HG02642 (cell line): ENCODE results near the gene ASB16.
"Not testable (repeated sequence)": the region's sequence is repeated elsewhere in the genome, so short reads cannot be mapped to it uniquely, and the experiment has no call there.

Experiments
- ATAC-seq: cut with Tn5 transposase; IDR thresholded peaks from one replicate; pipeline ENCODE4 v1.9.1; 2021; ENCODE audit warnings: mild to moderate bottlenecking; ENCODE audit not compliant: unreplicated experiment, poor library complexity

Gene ASB16

GRCh38 chr17:44170499-44171201, at the start of gene ASB16:
TSS of gene ASB16 (plus strand) at chr17:44170704. CDS start at chr17:44170790, 86 bp downstream.
- ATAC-seq: no peak

GRCh38 chr17:44120851-44121605, 49.5 kb upstream of the ASB16 start:
- ATAC-seq: no peak

GRCh38 chr17:44121997-44122815, 48.3 kb upstream of the ASB16 start:
- no peak for ATAC-seq

- ATAC-seq: peak; percentile 35
Measured at GRCh38 chr17:44122816-44123355, 47.6 kb upstream of the ASB16 start.

- ATAC-seq: peak; percentile 95
Measured at GRCh38 chr17:44123356-44124117, 47.0 kb upstream of the ASB16 start, which contains the start of gene HDAC5. TSS of gene HDAC5 (minus strand) at chr17:44123641. CDS start at chr17:44117515, 6,126 bp downstream.

- no peak for ATAC-seq
Measured at GRCh38 chr17:44124118-44124438, 46.4 kb upstream of the ASB16 start.

- ATAC-seq: no peak
Measured at GRCh38 chr17:44128383-44128782, 42.1 kb upstream of the ASB16 start.

- no peak for ATAC-seq
Measured at GRCh38 chr17:44130693-44131349, 39.7 kb upstream of the ASB16 start.

- not testable (repeated sequence) for ATAC-seq
Measured at GRCh38 chr17:44131372-44131771, 39.1 kb upstream of the ASB16 start.

- no peak for ATAC-seq
Measured at GRCh38 chr17:44132275-44132821, 38.2 kb upstream of the ASB16 start.

GRCh38 chr17:44133918-44134476, 36.5 kb upstream of the ASB16 start:
- no peak for ATAC-seq

GRCh38 chr17:44134752-44135568, 35.5 kb upstream of the ASB16 start:
- ATAC-seq: no peak

GRCh38 chr17:44137891-44138709, 32.4 kb upstream of the ASB16 start:
- ATAC-seq: no peak

GRCh38 chr17:44143921-44144320, 26.6 kb upstream of the ASB16 start:
- ATAC-seq: not testable (repeated sequence)

GRCh38 chr17:44144966-44145739, 25.4 kb upstream of the ASB16 start:
- no peak for ATAC-seq
